ENCODE data around the gene FEZ2. TPM values are rescaled to one million over a fixed set of nuclear protein-coding genes. Genes with fewer than 3 reads are reported as not detected.

FEZ2 gene
- total RNA-seq, 4 donors from 2014 or later, result 38.6 to 77.0 (median 46.2) TPM

- 56 to 70% methylated on average over 7 to 8 of the region's 8 CpGs for WGBS, 2 donors (ENCODE audit: low coverage in 1 of 2)
Observed at GRCh38 chr2:36561237-36561944, 36.6 kb downstream of the FEZ2 start.

GRCh38 chr2:36560726-36561125, 37.2 kb downstream of the FEZ2 start:
- TF ChIP-seq POLR2A (IDR thresholded peaks at IDR 0.05), result no peak
- TF ChIP-seq CTCF (IDR thresholded peaks at IDR 0.05), result no peak
- WGBS, 2 donors (ENCODE audit: low coverage in 1 of 2), result 96 to 100% methylated on average over 3 to 5 of the region's 5 CpGs
- H3K27ac ChIP-seq, result peak overlapping the region in 2 of 4 donors; percentile 57 to 62
- ATAC-seq, result no peak
- no peak overlapping the region for H3K4me3 ChIP-seq
- no peaks in the 10 kb centered on the region for H3K27me3 ChIP-seq
- peaks cover 0 to 16% of the 10 kb centered on the region in 2 donors for H3K36me3 ChIP-seq
- H3K4me1 ChIP-seq, result peaks cover 3 to 36% (median 5%) of the 10 kb centered on the region in 3 donors
- H3K9me3 ChIP-seq, result no peaks in the 10 kb centered on the region

More at GRCh38 chr2:36561237-36561944, 36.6 kb downstream of the FEZ2 start:
- peaks cover 3 to 34% (median 5%) of the 10 kb centered on the region in 3 donors for H3K4me1 ChIP-seq
- no peak for TF ChIP-seq POLR2A (IDR thresholded peaks at IDR 0.05)
- TF ChIP-seq EP300 (IDR thresholded peaks at IDR 0.05), result no peak
- peak; percentile 52 for TF ChIP-seq POLR2AphosphoS5 (IDR thresholded peaks at IDR 0.05)
- no peak for TF ChIP-seq CTCF (IDR thresholded peaks at IDR 0.05)
- peak overlapping the region in 3 of 4 donors; percentile 43 to 62 (median 57) for H3K27ac ChIP-seq
- no peaks in the 10 kb centered on the region for H3K9me3 ChIP-seq
- no peaks in the 10 kb centered on the region for H3K27me3 ChIP-seq
- no peak overlapping the region for H3K4me3 ChIP-seq
- ATAC-seq, result peak; percentile 65
- peaks cover 0 to 18% of the 10 kb centered on the region in 2 donors for H3K36me3 ChIP-seq

- Histone ChIP-seq H3K4me3 (no peak overlapping the region), H3K36me3 (peaks cover 0 to 19% of the 10 kb centered on the region in 2 donors), H3K4me1 (peaks cover 3 to 36% (median 5%) of the 10 kb centered on the region in 3 donors), H3K27ac (no peak overlapping the region), H3K9me3 (no peaks in the 10 kb centered on the region), H3K27me3 (no peaks in the 10 kb centered on the region)
- WGBS, 2 donors (ENCODE audit: low coverage in 1 of 2), result 89 to 91% methylated on average over 9 to 11 of the region's 11 CpGs
- TF ChIP-seq EP300 (IDR thresholded peaks at IDR 0.05) (no peak), CTCF (IDR thresholded peaks at IDR 0.05) (no peak), POLR2AphosphoS5 (IDR thresholded peaks at IDR 0.05) (no peak), POLR2A (IDR thresholded peaks at IDR 0.05) (no peak)
- ATAC-seq, result no peak
Observed at GRCh38 chr2:36559221-36559942, 38.6 kb downstream of the FEZ2 start.

- H3K36me3 ChIP-seq, result peaks cover 0 to 40% of the 10 kb centered on the region in 2 donors
- H3K4me1 ChIP-seq, result peaks cover 0 to 24% (median 5%) of the 10 kb centered on the region in 3 donors
- no peak for TF ChIP-seq EP300 (IDR thresholded peaks at IDR 0.05)
- peak; percentile 16 for TF ChIP-seq POLR2AphosphoS5 (IDR thresholded peaks at IDR 0.05)
- no peak for TF ChIP-seq POLR2A (IDR thresholded peaks at IDR 0.05)
- TF ChIP-seq CTCF (IDR thresholded peaks at IDR 0.05), result no peak
- WGBS, 2 donors (ENCODE audit: low coverage in 1 of 2), result 33 to 40% methylated on average over 1 of the region's 1 CpG
- H3K27ac ChIP-seq, result peak overlapping the region in 2 of 4 donors; percentile 3 to 22
- no peak for ATAC-seq
- H3K27me3 ChIP-seq, result no peaks in the 10 kb centered on the region
- no peak overlapping the region for H3K4me3 ChIP-seq
- no peaks in the 10 kb centered on the region for H3K9me3 ChIP-seq
Observed at GRCh38 chr2:36556842-36557241, 41.1 kb downstream of the FEZ2 start.
